GM12864 (cell line): ENCODE results near the gene TMCO6.
"Not testable (repeated sequence)": the region's sequence is repeated elsewhere in the genome, so short reads cannot be mapped to it uniquely, and the experiment has no call there.

Source experiments
- DNase-seq: peaks from one replicate; pipeline ENCODE4 v3.0.0-alpha.2; 2011; ENCODE audit warnings: low read depth
- H3K4me3 ChIP-seq: 2 replicates; pipeline ENCODE4 v1.5.1; 2011; ENCODE audit warnings: mild to moderate bottlenecking, low read depth, low read length, control low read depth
- CTCF ChIP-seq: IDR thresholded peaks from 2 replicates; pipeline ENCODE4 v1.5.1; 2011; ENCODE audit warnings: low read depth, mild to moderate bottlenecking, moderate library complexity, low read length, control low read depth, inconsistent platforms; ENCODE audit errors: missing control alignments

Gene TMCO6

GRCh38 chr5:140609126-140609525 lies 30.1 kb upstream of the TMCO6 start:
- H3K4me3 ChIP-seq, result no peak overlapping the region
- DNase-seq, result no peak
- TF ChIP-seq CTCF, result no peak

GRCh38 chr5:140611020-140611521 lies 28.2 kb upstream of the TMCO6 start:
- no peak for TF ChIP-seq CTCF
- no peak for DNase-seq
- no peak overlapping the region for H3K4me3 ChIP-seq

- H3K4me3 ChIP-seq, result no peak overlapping the region
- no peak for TF ChIP-seq CTCF
- DNase-seq, result no peak
These were observed 16.9 kb upstream of the TMCO6 start for GRCh38 chr5:140622301-140622700.

- not testable (repeated sequence) for DNase-seq
These were observed 16.2 kb upstream of the TMCO6 start for GRCh38 chr5:140623061-140623460.

GRCh38 chr5:140624886-140625285 lies 14.4 kb upstream of the TMCO6 start:
- not testable (repeated sequence) for H3K4me3 ChIP-seq, DNase-seq

More at GRCh38 chr5:140623061-140623460, 16.2 kb upstream of the TMCO6 start:
- not testable (repeated sequence) for H3K4me3 ChIP-seq

- no peak for TF ChIP-seq CTCF
- no peak for DNase-seq
- no peak overlapping the region for H3K4me3 ChIP-seq
These were observed 11.3 kb upstream of the TMCO6 start for GRCh38 chr5:140627972-140628371.

GRCh38 chr5:140628711-140629110 lies 10.5 kb upstream of the TMCO6 start:
- no peak for TF ChIP-seq CTCF
- DNase-seq, result no peak
- no peak overlapping the region for H3K4me3 ChIP-seq

GRCh38 chr5:140630292-140631035 lies 8.8 kb upstream of the TMCO6 start:
- H3K4me3 ChIP-seq, result no peak overlapping the region
- no peak for DNase-seq
- TF ChIP-seq CTCF, result no peak
